LNCAP (cell line): ENCODE measurements around the gene PPP1R27.

Experiments used
- TF ChIP-seq, protein P1 (sequence below): fragments of 450-650 bp; IDR thresholded peaks from 2 replicates; pipeline ENCODE4 v1.5.1; 2017; ENCODE audit warnings: mild to moderate bottlenecking

Gene PPP1R27

DNA sequence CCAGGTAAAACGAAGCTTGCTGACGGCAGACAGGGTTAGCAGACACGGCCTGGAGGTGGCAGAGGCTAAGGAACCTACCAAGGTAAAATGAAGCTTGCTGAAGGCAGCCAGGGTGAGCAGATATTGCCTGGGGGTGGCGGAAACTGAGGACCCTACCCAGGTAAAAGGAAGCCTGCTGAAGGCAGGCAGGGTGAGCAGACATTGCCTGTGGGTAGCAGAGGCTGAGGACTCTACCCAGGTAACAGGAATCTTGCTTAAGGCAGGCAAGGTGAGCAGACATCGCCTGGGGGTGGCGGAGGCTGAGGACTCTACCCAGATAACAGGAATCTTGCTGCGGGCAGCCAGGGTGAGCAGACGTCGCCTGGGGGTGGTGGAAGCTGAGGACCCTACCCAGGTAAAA lies 33.5 kb downstream of the PPP1R27 start:
- TF ChIP-seq, protein P1, sequence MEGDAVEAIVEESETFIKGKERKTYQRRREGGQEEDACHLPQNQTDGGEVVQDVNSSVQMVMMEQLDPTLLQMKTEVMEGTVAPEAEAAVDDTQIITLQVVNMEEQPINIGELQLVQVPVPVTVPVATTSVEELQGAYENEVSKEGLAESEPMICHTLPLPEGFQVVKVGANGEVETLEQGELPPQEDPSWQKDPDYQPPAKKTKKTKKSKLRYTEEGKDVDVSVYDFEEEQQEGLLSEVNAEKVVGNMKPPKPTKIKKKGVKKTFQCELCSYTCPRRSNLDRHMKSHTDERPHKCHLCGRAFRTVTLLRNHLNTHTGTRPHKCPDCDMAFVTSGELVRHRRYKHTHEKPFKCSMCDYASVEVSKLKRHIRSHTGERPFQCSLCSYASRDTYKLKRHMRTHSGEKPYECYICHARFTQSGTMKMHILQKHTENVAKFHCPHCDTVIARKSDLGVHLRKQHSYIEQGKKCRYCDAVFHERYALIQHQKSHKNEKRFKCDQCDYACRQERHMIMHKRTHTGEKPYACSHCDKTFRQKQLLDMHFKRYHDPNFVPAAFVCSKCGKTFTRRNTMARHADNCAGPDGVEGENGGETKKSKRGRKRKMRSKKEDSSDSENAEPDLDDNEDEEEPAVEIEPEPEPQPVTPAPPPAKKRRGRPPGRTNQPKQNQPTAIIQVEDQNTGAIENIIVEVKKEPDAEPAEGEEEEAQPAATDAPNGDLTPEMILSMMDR = no peak

DNA sequence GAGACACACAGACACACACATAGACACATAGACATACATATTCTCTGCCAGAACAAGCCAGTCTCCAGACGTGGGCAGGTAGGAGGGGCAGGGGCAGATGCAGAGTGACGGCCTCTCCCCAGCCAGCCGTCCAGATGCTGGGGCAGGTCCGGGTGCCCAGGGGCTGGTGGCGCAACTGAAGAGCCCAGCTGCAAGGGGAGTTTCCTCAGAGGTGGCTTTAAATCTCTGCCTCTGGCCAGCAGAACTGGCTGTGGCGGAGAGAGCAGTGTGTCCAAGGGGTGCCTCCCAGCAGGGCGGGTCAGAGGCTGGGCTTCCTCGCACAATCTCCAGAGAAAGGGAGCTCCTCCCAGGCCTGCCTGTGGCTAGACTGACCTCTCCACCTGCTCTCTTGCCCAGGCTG lies 40.3 kb downstream of the PPP1R27 start:
- TF ChIP-seq, protein P1 = no peak

DNA sequence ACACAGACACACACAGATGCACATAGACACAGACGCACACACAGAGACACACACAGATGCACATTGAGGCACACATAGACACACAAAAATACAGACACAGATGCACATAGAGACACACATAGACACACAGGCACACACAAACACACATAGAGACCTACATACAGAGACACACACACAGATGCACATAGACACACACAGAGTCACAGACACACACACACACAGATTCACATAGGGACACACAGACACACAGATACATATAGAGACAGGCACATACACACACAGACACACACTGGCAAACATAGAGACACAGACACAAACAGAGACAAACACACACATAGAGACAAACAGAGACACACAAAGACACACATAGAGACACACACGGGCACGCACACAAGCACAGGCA lies 40.8 kb downstream of the PPP1R27 start:
- TF ChIP-seq, protein P1 = no peak

DNA sequence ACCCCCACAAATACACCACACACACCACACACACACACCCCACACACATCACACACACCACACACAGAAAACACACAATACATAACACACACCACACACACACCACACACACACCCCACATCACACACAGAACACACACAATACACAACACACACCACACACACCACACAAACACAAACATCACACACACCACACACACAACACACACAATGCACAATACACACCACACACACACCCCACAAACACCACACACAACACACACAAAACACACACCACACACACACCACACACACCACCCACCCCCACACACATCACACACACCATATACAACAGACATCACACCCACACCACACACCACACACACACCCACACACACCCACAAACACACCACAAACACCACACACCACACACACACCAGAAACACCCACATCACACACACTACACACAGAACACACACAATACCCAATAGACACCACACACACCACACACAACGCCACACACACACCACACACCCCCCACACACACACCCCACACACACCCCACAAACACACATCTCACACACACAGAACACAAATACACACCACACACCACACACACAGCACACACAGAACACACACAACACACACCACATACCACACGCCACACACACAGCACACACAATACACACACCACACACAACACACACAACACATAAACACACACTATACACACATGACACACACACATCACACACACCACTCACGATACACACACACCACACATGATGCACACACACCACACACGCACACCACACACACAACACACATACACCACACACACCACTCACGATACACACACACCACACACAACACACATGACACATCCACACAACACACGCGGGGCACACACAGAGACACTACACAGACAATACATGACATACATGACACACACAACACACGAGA lies 41.9 kb downstream of the PPP1R27 start:
- TF ChIP-seq, protein P1 = no peak
